Activated CD8-positive, alpha-beta memory T cell treated with anti-CD3 and anti-CD28 coated beads, Interleukin-2, amount 50 U/mL, for 1 hour (primary cell): ENCODE results near the gene GTF3C5.
"Not testable (repeated sequence)": the region's sequence is repeated elsewhere in the genome, so short reads cannot be mapped to it uniquely, and the experiment has no call there.

Source experiments
- DNase-seq: peaks from one replicate; pipeline ENCODE4 v3.0.0-alpha.2; 2020; ENCODE audit errors: extremely low read depth

GTF3C5 gene

GRCh38 chr9:133070500-133070961 lies 39.7 kb downstream of the GTF3C5 start:
- not testable (repeated sequence) for DNase-seq

DNA sequence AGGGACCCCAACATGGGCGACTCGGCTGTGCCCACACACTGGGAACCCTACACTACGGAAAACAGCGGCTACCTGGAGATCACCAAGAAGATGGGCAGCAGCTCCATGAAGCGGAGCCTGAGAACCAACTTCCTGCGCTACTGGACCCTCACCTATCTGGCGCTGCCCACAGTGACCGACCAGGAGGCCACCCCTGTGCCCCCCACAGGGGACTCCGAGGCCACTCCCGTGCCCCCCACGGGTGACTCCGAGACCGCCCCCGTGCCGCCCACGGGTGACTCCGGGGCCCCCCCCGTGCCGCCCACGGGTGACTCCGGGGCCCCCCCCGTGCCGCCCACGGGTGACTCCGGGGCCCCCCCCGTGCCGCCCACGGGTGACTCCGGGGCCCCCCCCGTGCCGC lies 40.2 kb downstream of the GTF3C5 start:
- not testable (repeated sequence) for DNase-seq

DNA sequence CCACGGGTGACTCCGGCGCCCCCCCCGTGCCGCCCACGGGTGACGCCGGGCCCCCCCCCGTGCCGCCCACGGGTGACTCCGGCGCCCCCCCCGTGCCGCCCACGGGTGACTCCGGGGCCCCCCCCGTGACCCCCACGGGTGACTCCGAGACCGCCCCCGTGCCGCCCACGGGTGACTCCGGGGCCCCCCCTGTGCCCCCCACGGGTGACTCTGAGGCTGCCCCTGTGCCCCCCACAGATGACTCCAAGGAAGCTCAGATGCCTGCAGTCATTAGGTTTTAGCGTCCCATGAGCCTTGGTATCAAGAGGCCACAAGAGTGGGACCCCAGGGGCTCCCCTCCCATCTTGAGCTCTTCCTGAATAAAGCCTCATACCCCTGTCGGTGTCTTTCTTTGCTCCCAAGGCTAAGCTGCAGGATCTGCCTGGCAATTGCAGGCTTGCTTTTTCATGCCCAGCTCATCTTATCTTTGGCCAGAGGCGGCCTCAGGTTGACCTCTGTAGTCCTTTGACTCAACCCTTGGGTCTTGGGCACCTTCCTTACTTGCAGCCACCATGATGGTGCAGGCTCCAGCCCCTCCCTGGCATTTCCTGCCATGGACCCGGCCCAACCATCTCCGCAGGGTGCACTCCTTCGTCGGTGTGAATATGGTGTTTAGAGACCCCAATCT lies 40.8 kb downstream of the GTF3C5 start:
- DNase-seq, result no peak

DNA sequence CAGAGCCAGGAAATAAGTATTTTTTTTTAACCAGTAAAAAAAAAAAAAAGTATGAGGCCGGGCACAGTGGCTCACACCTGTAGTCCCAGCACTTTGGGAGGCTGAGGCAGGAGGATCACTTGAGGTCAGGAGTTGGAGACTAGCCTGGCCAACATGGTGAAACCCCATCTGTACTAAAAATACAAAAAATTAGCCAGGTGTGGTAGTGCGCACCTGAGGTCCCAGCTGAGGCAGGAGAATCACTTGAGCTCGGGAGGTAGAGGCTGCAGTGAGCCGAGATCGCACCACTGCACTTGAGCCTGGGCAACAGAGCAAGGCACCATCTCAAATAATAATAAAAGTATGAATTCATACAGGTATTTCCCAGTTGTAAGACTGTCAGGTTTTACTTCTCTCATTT lies 41.4 kb downstream of the GTF3C5 start:
- not testable (repeated sequence) for DNase-seq

GRCh38 chr9:133073086-133074014 lies 42.6 kb downstream of the GTF3C5 start:
- no peak for DNase-seq

GRCh38 chr9:133074111-133074651 lies 43.4 kb downstream of the GTF3C5 start:
- DNase-seq, result no peak

GRCh38 chr9:133075925-133076630 lies 45.3 kb downstream of the GTF3C5 start:
- DNase-seq, result no peak

DNA sequence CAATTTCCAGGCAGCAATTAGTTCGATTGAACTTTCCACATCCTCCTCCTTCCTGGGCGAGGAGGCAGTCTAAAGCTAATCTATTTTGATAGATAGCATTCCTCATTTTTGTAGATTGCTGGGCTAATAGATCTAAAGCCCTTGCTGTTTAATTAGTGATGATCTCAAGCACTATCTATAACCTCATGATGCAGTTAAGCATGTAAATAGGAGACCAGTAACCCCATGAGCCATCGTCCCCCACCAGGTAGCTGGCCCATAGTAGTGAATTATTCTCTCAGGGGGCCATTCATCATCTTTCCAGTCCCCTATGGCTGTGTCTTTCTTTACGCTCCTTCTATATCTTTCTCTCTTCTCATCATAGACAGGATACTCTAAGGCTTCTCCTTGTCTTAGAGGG lies 45.9 kb downstream of the GTF3C5 start:
- no peak for DNase-seq

DNA sequence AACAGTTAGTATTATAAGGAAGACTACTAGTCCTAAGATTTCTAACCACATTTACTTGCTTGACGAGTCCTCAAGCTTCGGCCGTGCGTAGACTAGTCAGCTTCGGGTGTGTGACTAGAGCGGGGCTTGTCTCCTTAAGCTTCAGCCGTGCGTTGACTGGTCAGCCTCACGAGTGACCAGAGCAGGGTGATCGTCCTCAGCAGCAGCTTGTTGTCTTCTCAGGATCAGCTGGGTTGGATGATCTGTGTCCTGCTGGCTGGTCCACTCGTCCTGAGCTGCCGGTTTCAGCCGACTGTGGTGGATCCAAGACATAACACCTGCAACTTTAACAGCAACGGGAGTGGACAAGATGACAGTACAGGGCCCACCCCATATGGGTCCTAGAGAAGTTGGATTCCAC lies 47.7 kb downstream of the GTF3C5 start:
- DNase-seq, result no peak

DNA sequence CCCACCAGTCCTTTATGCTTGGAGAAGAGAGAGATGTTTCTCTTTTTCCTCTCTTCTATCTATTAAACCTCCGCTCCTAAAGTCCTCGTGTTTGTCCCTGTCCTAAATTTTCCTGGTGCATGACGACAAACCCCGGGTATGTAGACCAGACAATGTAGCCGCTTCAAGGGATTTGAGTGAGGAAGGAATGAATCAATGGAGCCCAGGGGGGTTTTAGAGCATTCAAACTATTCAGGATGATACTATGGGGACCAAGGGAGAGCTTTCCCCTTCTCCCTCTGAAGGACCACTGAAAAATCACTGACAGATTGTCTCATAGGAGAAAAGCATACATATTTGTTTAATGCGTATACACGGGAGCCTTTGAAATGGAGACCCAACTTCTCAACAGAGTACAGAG lies 49.4 kb downstream of the GTF3C5 start:
- DNase-seq, result no peak

DNA sequence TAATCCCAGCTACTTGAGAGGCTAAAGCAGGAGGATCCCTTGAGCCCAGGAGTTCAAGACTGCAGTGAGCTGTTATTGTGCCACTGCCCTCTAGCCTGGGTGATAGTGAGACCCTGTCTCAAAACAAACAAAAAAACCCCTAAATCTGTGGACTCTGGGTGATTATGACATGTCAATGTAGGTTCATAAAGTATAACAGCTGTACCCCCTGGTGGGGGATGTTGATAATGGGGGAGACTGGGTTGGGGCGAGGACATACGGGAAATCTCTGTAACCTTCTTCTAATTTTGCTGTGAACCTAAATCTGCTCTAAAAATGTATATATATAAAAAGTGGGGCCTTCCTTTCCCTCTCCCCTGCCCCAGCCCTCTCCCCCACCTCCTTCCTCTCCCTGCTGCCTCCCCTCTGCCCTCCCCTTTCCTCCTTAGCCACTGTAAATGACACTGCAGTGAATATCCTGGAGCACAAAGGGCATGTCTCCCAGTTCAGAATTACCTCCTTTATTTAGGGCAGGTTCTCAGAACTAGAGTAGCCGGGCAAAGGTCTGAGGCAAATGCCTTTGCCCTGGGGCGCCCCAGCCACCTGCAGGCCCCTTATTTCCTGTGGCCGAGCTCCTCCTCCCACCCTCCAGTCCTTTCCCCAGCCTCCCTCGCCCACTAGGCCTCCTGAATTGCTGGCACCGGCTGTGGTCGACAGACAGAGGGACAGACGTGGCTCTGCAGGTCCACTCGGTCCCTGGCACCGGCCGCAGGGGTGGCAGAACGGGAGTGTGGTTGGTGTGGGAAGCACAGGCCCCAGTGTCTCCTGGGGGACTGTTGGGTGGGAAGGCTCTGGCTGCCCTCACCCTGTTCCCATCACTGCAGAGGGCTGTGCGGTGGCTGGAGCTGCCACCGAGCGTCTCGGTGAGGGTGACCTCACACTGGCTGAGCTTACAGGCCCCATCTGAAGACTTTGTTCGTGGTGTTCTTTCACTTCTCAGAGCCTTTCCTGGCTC lies 50.3 kb downstream of the GTF3C5 start:
- DNase-seq, result not testable (repeated sequence)

GRCh38 chr9:133081957-133082644 lies 51.3 kb downstream of the GTF3C5 start:
- DNase-seq, result not testable (repeated sequence)

GRCh38 chr9:133083688-133084087 lies 52.9 kb downstream of the GTF3C5 start:
- DNase-seq, result not testable (repeated sequence)

DNA sequence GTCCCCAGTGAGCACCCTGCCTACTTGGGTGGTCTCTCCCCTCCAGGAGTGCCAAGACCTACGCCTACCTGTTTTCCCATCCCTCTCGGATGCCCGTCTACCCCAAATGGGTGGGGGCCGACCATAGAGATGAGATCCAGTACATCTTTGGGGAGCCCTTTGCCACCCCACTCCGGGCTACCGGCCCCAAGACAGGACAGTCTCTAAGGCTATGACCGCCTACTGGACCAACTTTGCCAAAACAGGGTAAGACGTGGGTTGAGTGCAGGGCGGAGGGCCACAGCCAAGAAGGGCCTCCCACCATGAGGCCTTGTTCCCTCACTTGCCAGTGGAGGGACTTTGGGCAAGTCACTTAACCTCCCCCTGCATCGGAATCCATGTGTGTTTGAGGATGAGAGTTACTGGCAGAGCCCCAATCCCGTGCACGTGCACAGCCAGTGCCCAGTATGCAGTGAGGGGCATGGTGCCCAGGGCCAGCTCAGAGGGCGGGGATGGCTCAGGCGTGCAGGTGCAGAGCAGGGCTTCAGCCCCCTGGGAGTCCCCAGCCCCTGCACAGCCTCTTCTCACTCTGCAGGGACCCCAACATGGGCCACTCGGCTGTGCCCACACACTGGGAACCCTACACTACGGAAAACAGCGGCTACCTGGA lies 55.5 kb downstream of the GTF3C5 start:
- not testable (repeated sequence) for DNase-seq

DNA sequence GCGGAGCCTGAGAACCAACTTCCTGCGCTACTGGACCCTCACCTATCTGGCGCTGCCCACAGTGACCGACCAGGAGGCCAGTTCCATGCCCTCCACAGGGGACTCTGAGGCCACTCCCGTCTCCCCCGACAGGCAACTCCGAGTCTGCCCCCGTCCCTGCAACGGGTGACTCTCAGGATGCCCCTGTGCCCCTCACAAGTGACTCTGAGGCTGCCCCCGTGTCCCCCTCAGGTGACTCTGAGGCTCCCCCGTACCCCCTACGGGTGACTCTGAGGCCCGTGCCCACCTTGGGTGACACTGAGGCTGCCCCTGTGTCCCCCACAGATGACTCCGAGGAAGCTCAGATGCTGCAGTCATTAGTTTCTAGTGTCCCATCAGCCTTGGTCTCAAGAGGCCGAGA lies 56.1 kb downstream of the GTF3C5 start:
- no peak for DNase-seq

- DNase-seq, result no peak
These were observed 56.8 kb downstream of the GTF3C5 start for GRCh38 chr9:133087429-133088145.

DNA sequence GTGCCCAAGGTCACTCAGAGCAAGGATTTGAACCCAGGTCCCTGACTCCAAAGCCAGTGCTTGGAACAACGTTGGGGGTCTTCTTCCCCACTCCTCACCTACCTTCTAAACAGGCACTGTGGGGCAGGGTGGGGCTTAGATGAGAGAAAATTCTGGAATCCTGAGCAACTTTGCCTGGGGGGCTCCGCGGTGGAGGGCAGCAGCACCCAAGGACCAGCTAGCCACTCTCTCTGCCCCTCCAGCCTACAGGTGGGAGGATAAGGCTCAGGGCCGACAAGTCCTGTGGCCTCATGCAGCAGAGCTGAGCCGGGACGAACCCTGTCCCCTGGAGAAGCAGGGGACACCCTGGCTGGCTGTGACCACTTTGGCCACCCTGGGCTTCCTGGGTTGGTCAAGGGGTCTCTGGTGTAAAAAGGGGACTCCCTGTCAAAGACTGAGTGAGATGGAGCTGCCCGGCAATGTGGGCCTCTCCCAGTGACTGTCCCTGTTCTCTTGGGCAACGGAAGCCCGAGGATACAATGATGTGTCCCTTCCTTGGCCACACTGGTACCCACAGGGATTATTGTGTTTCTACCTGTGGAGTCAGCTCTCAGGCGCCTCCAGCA lies 57.5 kb downstream of the GTF3C5 start:
- no peak for DNase-seq

DNA sequence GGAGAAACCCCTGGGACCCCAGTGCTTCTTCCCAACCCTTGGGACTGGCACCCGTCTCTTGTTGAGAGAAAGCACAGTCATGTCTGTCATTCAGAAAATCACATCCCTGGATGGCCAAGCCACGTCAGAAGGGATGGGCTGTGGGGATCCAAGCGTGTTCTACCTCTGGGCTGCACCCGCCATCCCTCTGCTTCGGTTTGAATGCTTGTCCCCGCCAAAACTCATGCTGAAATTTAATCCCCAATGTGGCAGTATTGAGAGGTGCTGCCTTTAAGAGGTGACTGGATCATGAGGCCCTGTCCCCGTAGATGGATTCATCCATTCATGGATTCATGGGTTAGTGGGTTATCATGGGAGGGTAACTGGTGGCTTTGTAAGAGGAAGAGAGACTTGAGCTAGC lies 58.0 kb downstream of the GTF3C5 start:
- no peak for DNase-seq

DNA sequence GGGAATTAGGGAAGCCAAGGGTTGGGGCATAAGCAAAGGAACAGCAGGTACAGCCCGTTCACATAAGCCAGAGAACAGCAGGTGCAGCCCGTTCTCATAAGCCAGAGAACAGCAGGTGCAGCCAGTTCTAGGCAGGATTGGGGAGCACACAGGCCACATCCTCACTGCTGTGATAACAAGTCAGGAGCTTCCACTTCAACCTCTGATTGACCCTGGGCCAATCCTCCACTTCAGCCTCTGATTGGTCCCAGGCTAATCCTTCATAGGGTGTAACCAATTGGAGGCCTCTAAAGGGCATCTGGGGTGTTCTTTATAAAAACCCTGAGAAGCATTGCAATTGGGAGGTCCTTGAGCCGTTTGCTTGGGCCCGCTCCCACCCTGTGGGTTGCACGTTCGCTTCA lies 58.5 kb downstream of the GTF3C5 start:
- DNase-seq, result no peak
